H1 (cell line): ENCODE data around the gene GPATCH2L. TPM values are rescaled to one million over a fixed set of nuclear protein-coding genes. Genes with fewer than 3 reads are reported as not detected.

Experiments
- BCL11A ChIP-seq, 2 experiments: IDR thresholded peaks; one replicate each; pipeline ENCODE4 v1.6.1; 2011; ENCODE audit warnings: low read depth in 2 of 2, low read length in 2 of 2, mild to moderate bottlenecking in 2 of 2
- CEBPB ChIP-seq: IDR thresholded peaks from 2 replicates; pipeline ENCODE4 v1.6.1; 2012; ENCODE audit warnings: low read depth, low read length
- CHD2 ChIP-seq: IDR thresholded peaks from 2 replicates; pipeline ENCODE4 v1.6.1; 2012; ENCODE audit warnings: low read length, improper control_type of control experiment
- CTCF ChIP-seq, 3 experiments: IDR thresholded peaks; 1 replicate in 2 of 3; 2 replicates in 1 of 3; pipeline versions ENCODE4 v1.5.1 to v1.6.1; 2011; ENCODE audit warnings: low read length in 3 of 3, mild to moderate bottlenecking in 3 of 3, inconsistent platforms in 2 of 3, low read depth in 1 of 3, moderate library complexity in 1 of 3; ENCODE audit not compliant: insufficient read depth in 1 of 3; ENCODE audit errors: control extremely low read depth in 1 of 3
- EGR1 ChIP-seq: IDR thresholded peaks from 2 replicates; pipeline ENCODE4 v1.6.1; 2011; ENCODE audit warnings: low read depth, low read length, borderline replicate concordance
- JUND ChIP-seq: IDR thresholded peaks from 2 replicates; pipeline ENCODE4 v1.6.1; 2011; ENCODE audit warnings: mild to moderate bottlenecking, improper control_type of control experiment, low read length
- POLR2AphosphoS5 ChIP-seq: IDR thresholded peaks from 2 replicates; pipeline ENCODE4 v1.6.1; 2011; ENCODE audit warnings: low read depth, low read length
- polyA plus RNA-seq, 7 experiments: library from polyadenylated mRNA; depleted of rRNA in 3 of 7; stranded (reverse) in 5 of 7; unstranded in 2 of 7; fragments of >200 nt in 5 of 7; fragments of 200-250 nt in 2 of 7; gene quantifications; 1 replicate in 5 of 7; 2 replicates in 1 of 7; 4 replicates in 1 of 7; pipeline versions ENCODE4 v1.2.1 to v1.2.3, GENCODE V29; 2011 to 2013; ENCODE audit warnings: missing spikeins in 2 of 7, mixed read lengths in 2 of 7
- total RNA-seq: library from RNA; stranded (reverse); fragmentation: NEBNext Ultra II Directional; extraction: Animal tissue kit (Norgen Biotek cat#: 25700); gene quantifications from 2 replicates; pipeline ENCODE4 v1.2.1, GENCODE V29; 2021

The GPATCH2L gene
- total and polyA plus RNA-seq, 2 of the 8 experiments (the other 6 are each of a cell fraction or from before 2014, with no cell fraction given): 26.0 to 54.9 TPM

- no peak for TF ChIP-seq CTCF (IDR thresholded peaks at IDR 0.05; ENCODE audit: control extremely low read depth in 1 of 3, insufficient read depth in 1 of 3, low read depth in 1 of 3, low read length in 3 of 3)
- TF ChIP-seq EGR1: no peak
- TF ChIP-seq CHD2: no peak
- no peak for TF ChIP-seq POLR2AphosphoS5
- TF ChIP-seq BCL11A (IDR thresholded peaks at IDR 0.05; ENCODE audit: low read depth in 2 of 2, low read length in 2 of 2): no peak
- TF ChIP-seq JUND: no peak
- no peak for TF ChIP-seq CEBPB
These were observed 30.5 kb upstream of the GPATCH2L start (continued) for GRCh38 chr14:76121089-76121748.
